Measurements from ENCODE around the gene SLC35E4.
"Not testable (repeated sequence)": the region's sequence is repeated elsewhere in the genome, so short reads cannot be mapped to it uniquely, and the experiment has no call there.

SLC35E4 gene

DNA sequence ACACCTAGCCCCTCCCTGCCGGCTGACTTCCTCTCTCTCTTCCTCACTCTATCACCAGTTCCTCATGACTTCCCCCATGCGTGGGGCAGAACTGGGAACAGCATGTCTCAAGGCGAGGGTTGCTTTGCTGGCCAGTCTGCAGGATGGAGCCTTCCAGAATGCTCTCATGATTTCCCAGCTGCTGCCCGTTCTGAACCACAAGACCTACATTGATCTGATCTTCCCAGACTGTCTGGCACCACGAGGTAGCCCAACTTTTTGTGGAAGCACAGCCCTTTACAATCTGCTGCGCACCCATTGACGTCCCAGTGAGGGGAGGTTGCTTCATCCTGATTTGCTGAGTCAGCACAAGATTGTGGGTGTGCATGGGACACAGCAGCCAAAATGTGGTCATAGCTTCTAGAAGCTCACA, 20.0 kb upstream of the SLC35E4 start:
- no peaks in the 10 kb centered on the region for H3K36me3 ChIP-seq (ENCODE audit: insufficient read depth, low read length)
- H3K27me3 ChIP-seq (ENCODE audit: insufficient read depth, low read length, poor library complexity) = peaks cover 2% of the 10 kb centered on the region
- no peak overlapping the region for H3K27ac ChIP-seq (ENCODE audit: low read length)
- no peaks in the 10 kb centered on the region for H3K4me1 ChIP-seq (ENCODE audit: insufficient read depth, low read length)
- no peak overlapping the region for H2AFZ ChIP-seq (ENCODE audit: low read depth, low read length)
- H3K9me3 ChIP-seq (ENCODE audit: insufficient read depth, low read length, severe bottlenecking) = no peaks in the 10 kb centered on the region
- no peak for DNase-seq
- no peak for TF ChIP-seq EZH2 (IDR thresholded peaks at IDR 0.05; ENCODE audit: borderline replicate concordance, low read depth, low read length, severe bottlenecking)
- TF ChIP-seq, protein P1, sequence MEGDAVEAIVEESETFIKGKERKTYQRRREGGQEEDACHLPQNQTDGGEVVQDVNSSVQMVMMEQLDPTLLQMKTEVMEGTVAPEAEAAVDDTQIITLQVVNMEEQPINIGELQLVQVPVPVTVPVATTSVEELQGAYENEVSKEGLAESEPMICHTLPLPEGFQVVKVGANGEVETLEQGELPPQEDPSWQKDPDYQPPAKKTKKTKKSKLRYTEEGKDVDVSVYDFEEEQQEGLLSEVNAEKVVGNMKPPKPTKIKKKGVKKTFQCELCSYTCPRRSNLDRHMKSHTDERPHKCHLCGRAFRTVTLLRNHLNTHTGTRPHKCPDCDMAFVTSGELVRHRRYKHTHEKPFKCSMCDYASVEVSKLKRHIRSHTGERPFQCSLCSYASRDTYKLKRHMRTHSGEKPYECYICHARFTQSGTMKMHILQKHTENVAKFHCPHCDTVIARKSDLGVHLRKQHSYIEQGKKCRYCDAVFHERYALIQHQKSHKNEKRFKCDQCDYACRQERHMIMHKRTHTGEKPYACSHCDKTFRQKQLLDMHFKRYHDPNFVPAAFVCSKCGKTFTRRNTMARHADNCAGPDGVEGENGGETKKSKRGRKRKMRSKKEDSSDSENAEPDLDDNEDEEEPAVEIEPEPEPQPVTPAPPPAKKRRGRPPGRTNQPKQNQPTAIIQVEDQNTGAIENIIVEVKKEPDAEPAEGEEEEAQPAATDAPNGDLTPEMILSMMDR (IDR thresholded peaks at IDR 0.05; ENCODE audit: borderline replicate concordance, extremely low read depth, low read length, poor library complexity, severe bottlenecking) = no peak
- no peaks in the 10 kb centered on the region for H4K20me1 ChIP-seq (ENCODE audit: insufficient read depth, low read length)
- no peaks in the 10 kb centered on the region for H3K79me2 ChIP-seq (ENCODE audit: insufficient read depth, low read length)
- ATAC-seq (ENCODE audit: insufficient read depth, low read depth) = no peak
- no peak overlapping the region for H3K9ac ChIP-seq (ENCODE audit: low read depth, low read length)
- H3K4me2 ChIP-seq (ENCODE audit: insufficient read depth, low read length) = no peak overlapping the region
- H3K4me3 ChIP-seq (ENCODE audit: low read depth in 1 of 2, low read length in 2 of 2) = no peak overlapping the region

DNA sequence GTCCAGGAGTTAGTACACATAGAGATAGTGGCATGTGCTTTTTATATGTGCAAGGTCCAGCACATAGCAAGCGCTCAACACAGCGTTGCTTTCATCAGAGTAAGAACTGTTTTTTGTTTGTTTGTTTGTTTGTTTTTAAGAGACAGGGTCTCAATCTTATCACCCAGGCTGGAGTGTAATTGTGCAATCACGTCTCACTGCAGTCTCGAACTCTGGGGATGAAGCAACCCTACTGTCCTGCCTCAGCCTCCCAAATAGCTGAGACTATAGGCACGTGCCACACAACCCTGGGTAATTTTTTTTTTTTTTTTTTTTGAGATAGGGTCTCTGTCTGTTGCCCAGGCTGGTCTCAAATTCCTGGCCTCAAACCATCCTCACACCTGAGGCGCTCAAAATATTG, 17.8 kb upstream of the SLC35E4 start:
- Histone ChIP-seq H3K4me1 (ENCODE audit: insufficient read depth, low read length) (no peaks in the 10 kb centered on the region), H3K79me2 (ENCODE audit: insufficient read depth, low read length) (no peaks in the 10 kb centered on the region), H4K20me1 (ENCODE audit: insufficient read depth, low read length) (no peaks in the 10 kb centered on the region), H3K36me3 (ENCODE audit: insufficient read depth, low read length) (no peaks in the 10 kb centered on the region), H3K9me3 (ENCODE audit: insufficient read depth, low read length, severe bottlenecking) (no peaks in the 10 kb centered on the region), H3K27me3 (ENCODE audit: insufficient read depth, low read length, poor library complexity) (no peaks in the 10 kb centered on the region), H3K4me2 (ENCODE audit: insufficient read depth, low read length) (no peak overlapping the region), H3K9ac (ENCODE audit: low read depth, low read length) (no peak overlapping the region), H3K4me3 (ENCODE audit: low read depth in 1 of 2, low read length in 2 of 2) (no peak overlapping the region), H2AFZ (ENCODE audit: low read depth, low read length) (no peak overlapping the region), H3K27ac (ENCODE audit: low read length) (no peak overlapping the region)
- DNase-seq (no peak), ATAC-seq (ENCODE audit: insufficient read depth, low read depth) (no peak)
- TF ChIP-seq, protein P1 (IDR thresholded peaks at IDR 0.05; ENCODE audit: borderline replicate concordance, extremely low read depth, low read length, poor library complexity, severe bottlenecking) = no peak
- no peak for TF ChIP-seq EZH2 (IDR thresholded peaks at IDR 0.05; ENCODE audit: borderline replicate concordance, low read depth, low read length, severe bottlenecking)

DNA sequence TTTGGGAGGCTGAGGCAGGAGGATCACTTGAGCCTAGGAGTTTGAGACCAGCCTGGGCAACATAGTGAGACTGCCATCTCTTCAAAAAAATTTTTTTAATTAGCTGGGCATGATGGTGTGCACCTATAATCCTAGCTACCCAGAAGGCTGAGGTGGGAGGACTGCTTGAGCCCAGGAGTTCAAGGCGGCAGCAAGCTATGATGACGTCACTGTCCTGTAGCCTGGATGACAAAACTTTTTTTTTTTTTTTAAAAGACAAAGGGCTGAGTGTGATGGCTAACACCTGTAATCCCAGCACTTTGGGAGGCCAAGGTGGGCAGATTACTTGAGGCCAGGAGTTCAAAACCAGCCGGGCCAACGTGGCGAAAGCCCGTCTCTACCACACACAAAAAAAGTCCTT, 15.7 kb upstream of the SLC35E4 start:
- not testable (repeated sequence) for DNase-seq; H3K27ac ChIP-seq (ENCODE audit: low read length); H3K4me3 ChIP-seq (ENCODE audit: low read depth in 1 of 2, low read length in 2 of 2); H3K36me3 ChIP-seq (ENCODE audit: insufficient read depth, low read length); H3K9me3 ChIP-seq (ENCODE audit: insufficient read depth, low read length, severe bottlenecking); H2AFZ ChIP-seq (ENCODE audit: low read depth, low read length); H3K4me1 ChIP-seq (ENCODE audit: insufficient read depth, low read length); ATAC-seq (ENCODE audit: insufficient read depth, low read depth); H3K4me2 ChIP-seq (ENCODE audit: insufficient read depth, low read length); H3K9ac ChIP-seq (ENCODE audit: low read depth, low read length); H3K79me2 ChIP-seq (ENCODE audit: insufficient read depth, low read length); H4K20me1 ChIP-seq (ENCODE audit: insufficient read depth, low read length); H3K27me3 ChIP-seq (ENCODE audit: insufficient read depth, low read length, poor library complexity)

GRCh38 chr22:30626413-30626812, 9.2 kb upstream of the SLC35E4 start:
- Histone ChIP-seq H2AFZ (ENCODE audit: low read depth, low read length) (no peak overlapping the region), H3K4me3 (ENCODE audit: low read depth in 1 of 2, low read length in 2 of 2) (no peak overlapping the region), H3K9ac (ENCODE audit: low read depth, low read length) (no peak overlapping the region), H3K79me2 (ENCODE audit: insufficient read depth, low read length) (no peaks in the 10 kb centered on the region), H3K4me1 (ENCODE audit: insufficient read depth, low read length) (no peaks in the 10 kb centered on the region), H3K9me3 (ENCODE audit: insufficient read depth, low read length, severe bottlenecking) (no peaks in the 10 kb centered on the region), H3K4me2 (ENCODE audit: insufficient read depth, low read length) (no peak overlapping the region), H4K20me1 (ENCODE audit: insufficient read depth, low read length) (no peaks in the 10 kb centered on the region), H3K27ac (ENCODE audit: low read length) (no peak overlapping the region), H3K27me3 (ENCODE audit: insufficient read depth, low read length, poor library complexity) (no peaks in the 10 kb centered on the region), H3K36me3 (ENCODE audit: insufficient read depth, low read length) (no peaks in the 10 kb centered on the region)
- ATAC-seq (ENCODE audit: insufficient read depth, low read depth) (no peak), DNase-seq (no peak)
- TF ChIP-seq, protein P1 (IDR thresholded peaks at IDR 0.05; ENCODE audit: borderline replicate concordance, extremely low read depth, low read length, poor library complexity, severe bottlenecking) = no peak
- TF ChIP-seq EZH2 (IDR thresholded peaks at IDR 0.05; ENCODE audit: borderline replicate concordance, low read depth, low read length, severe bottlenecking) = no peak
